Spleen (tissue), 11 donors: ENCODE results near the gene RMI2. TPM values are rescaled to one million over a fixed set of nuclear protein-coding genes. Genes with fewer than 3 reads are reported as not detected.

Source experiments
- DNase-seq: peaks from one replicate; pipeline ENCODE4 v3.0.0-alpha.2; 2020
- H3K27ac ChIP-seq, 8 donors: fragments of 200-600 bp; sonication (generic) in 7 of 8; 1 replicate in 4 of 8; 2 replicates in 4 of 8; pipeline versions ENCODE4 v1.5.0 to v1.8.0; 2016 to 2021; ENCODE audit warnings: inconsistent platforms in 4 of 8, mild to moderate bottlenecking in 4 of 8, moderate library complexity in 1 of 8
- H3K27me3 ChIP-seq, 7 donors: fragments of 200-600 bp; sonication (generic) in 6 of 7; replicated peaks in 1 of 7; 1 replicate in 4 of 7; 2 replicates in 3 of 7; pipeline versions ENCODE4 v1.5.0 to v1.8.0; 2016 to 2021; ENCODE audit warnings: inconsistent platforms in 3 of 7, mild to moderate bottlenecking in 1 of 7
- H3K36me3 ChIP-seq, 6 donors: fragments of 200-600 bp; sonication (generic) in 5 of 6; 1 replicate in 4 of 6; 2 replicates in 2 of 6; pipeline versions ENCODE4 v1.5.0 to v1.8.0; 2016 to 2021; ENCODE audit warnings: inconsistent platforms in 2 of 6
- H3K4me1 ChIP-seq, 6 donors: fragments of 200-600 bp; sonication (generic) in 5 of 6; 1 replicate in 3 of 6; 2 replicates in 3 of 6; pipeline versions ENCODE4 v1.5.0 to v1.8.0; 2016 to 2021; ENCODE audit warnings: inconsistent platforms in 3 of 6
- H3K4me3 ChIP-seq, 8 donors: fragments of 200-600 bp; sonication (generic) in 7 of 8; 1 replicate in 4 of 8; 2 replicates in 4 of 8; pipeline versions ENCODE4 v1.5.0 to v1.8.0; 2016 to 2021; ENCODE audit warnings: inconsistent platforms in 4 of 8, mild to moderate bottlenecking in 4 of 8, moderate library complexity in 2 of 8
- H3K9me3 ChIP-seq, 8 donors: fragments of 200-600 bp; sonication (generic) in 7 of 8; 1 replicate in 4 of 8; 2 replicates in 4 of 8; pipeline versions ENCODE4 v1.5.0 to v1.8.0; 2016 to 2021; ENCODE audit warnings: inconsistent platforms in 4 of 8
- POLR2A ChIP-seq, 3 donors: fragments of 450-650 bp; IDR thresholded peaks; one replicate each; pipeline ENCODE4 v1.5.1; 2017; ENCODE audit warnings: antibody characterized with exemption in 3 of 3, mild to moderate bottlenecking in 1 of 3
- POLR2AphosphoS5 ChIP-seq, 3 donors: sonication (generic); formaldehyde crosslinking; IDR thresholded peaks; one replicate each; pipeline ENCODE4 v1.5.1; 2017; ENCODE audit warnings: antibody characterized with exemption in 3 of 3
- WGBS, 5 donors: extraction: QIAGEN DNeasy Blood & Tissue Kit in 3 of 5; methylation state at CpG; one replicate each; pipeline versions ENCODE4 v1.1.5 to v1.1.7; 2013 to 2018; 5-methylcytosine and 5-hydroxymethylcytosine counted together
- intact Hi-C: fragments of 100-400 bp; cut with DNase I; formaldehyde crosslinking; loops from one replicate; pipeline ENCODE4 v1.15.0; 2023; ENCODE audit warnings: low total_unique reads
- polyA plus RNA-seq, 3 donors: library from polyadenylated mRNA; stranded (reverse); fragments of 200-250 nt; gene quantifications; one replicate each; pipeline ENCODE4 v1.2.1, GENCODE V29; 2013
- total RNA-seq, 7 donors: library from RNA; depleted of rRNA in 3 of 7; stranded (reverse); fragments of >200 nt in 3 of 7; fragmentation: NEBNext Ultra II Directional in 4 of 7; extraction: Animal tissue kit (Norgen Biotek cat#: 25700) in 4 of 7; gene quantifications; one replicate each; pipeline versions ENCODE4 v1.1.0 to v1.2.1, GENCODE V29; 2016 to 2021
- TF ChIP-seq, protein P1 (sequence below), 11 experiments: fragments of 200-600 bp in 7 of 11; fragments of 450-650 bp in 4 of 11; sonication (generic) in 4 of 11; IDR thresholded peaks in 8 of 11; conservative IDR thresholded peaks in 3 of 11; 1 replicate in 7 of 11; 2 replicates in 4 of 11; pipeline versions ENCODE4 v1.4.0 to v1.8.0; 2016 to 2021; ENCODE audit warnings: antibody characterized with exemption in 11 of 11, inconsistent platforms in 4 of 11, mild to moderate bottlenecking in 1 of 11
- donor health status: healthy with polysubstance abuse.
- donor health status: DM: no; HTN: no; CAD: no; lungs with moderate emphysema.
- donor health status: DM: no; HTN: no; CAD: no.
- donor health status: Bipolar disorder and iron deficiency.
- donor health status: healthy.
- donor health status: DM: no; HTN: no; CAD: no.
- donor health status: DM: yes; HTN: yes; CAD: no.

The RMI2 gene
- total and polyA plus RNA-seq, 10 donors = 2.4 to 23.6 (median 4.7) TPM

DNA sequence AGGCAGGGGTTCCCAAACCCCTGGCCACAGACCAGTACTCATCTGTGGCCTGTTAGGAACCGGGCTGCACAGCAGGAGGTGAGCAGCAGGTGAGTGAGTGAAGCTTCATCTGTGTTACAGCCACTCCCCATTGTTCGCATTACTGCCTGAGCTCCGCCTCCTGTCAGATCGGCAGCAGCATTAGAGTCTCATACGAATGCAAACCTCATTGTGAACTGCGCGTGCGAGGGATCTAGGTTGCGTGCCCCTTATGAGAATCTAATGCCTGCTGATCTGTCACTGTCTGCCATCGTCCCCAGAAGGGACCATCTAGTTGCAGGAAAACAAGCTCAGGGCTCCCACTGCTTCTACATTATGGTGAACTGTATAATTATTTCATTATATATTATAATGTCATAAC, 25.1 kb upstream of the RMI2 start:
- Histone ChIP-seq H3K4me1 (peaks cover under 1 to 25% (median 5%) of the 10 kb centered on the region in 6 donors), H3K4me3 (no peak overlapping the region), H3K27ac (no peak overlapping the region), H3K9me3 (no peaks in the 10 kb centered on the region), H3K36me3 (no peaks in the 10 kb centered on the region), H3K27me3 (no peaks in the 10 kb centered on the region)
- 84 to 92% (median 90%) methylated on average over 9 to 10 of the region's 10 CpGs for WGBS, 5 donors
- intact Hi-C loops = no loop called here
- TF ChIP-seq, protein P1, sequence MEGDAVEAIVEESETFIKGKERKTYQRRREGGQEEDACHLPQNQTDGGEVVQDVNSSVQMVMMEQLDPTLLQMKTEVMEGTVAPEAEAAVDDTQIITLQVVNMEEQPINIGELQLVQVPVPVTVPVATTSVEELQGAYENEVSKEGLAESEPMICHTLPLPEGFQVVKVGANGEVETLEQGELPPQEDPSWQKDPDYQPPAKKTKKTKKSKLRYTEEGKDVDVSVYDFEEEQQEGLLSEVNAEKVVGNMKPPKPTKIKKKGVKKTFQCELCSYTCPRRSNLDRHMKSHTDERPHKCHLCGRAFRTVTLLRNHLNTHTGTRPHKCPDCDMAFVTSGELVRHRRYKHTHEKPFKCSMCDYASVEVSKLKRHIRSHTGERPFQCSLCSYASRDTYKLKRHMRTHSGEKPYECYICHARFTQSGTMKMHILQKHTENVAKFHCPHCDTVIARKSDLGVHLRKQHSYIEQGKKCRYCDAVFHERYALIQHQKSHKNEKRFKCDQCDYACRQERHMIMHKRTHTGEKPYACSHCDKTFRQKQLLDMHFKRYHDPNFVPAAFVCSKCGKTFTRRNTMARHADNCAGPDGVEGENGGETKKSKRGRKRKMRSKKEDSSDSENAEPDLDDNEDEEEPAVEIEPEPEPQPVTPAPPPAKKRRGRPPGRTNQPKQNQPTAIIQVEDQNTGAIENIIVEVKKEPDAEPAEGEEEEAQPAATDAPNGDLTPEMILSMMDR (IDR thresholded peaks at IDR 0.05 in 8 of 11, conservative IDR thresholded peaks at IDR 0.05 in 3 of 11) = no peak
- TF ChIP-seq POLR2AphosphoS5 (IDR thresholded peaks at IDR 0.05) = no peak
- no peak for TF ChIP-seq POLR2A (IDR thresholded peaks at IDR 0.05)
- no peak for DNase-seq

DNA sequence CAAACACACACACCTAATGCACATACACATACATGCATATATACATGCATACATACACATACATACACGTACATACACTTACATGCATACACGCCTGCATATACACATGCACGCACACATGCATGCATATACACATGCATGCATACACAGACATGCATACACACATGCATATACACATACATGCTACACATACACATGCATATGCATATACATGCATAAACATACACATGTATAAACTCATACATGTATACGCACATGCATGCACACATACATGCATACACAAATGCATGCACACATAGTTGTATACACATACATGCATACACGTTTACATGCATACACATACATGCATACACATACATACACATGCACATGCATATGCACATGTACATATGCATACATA, 23.6 kb upstream of the RMI2 start:
- WGBS, 5 donors = 69 to 94% (median 88%) methylated on average over 5 of the region's 5 CpGs
- H3K27me3 ChIP-seq = no peaks in the 10 kb centered on the region
- no peak overlapping the region for H3K27ac ChIP-seq
- no peak for DNase-seq
- H3K4me3 ChIP-seq = no peak overlapping the region
- intact Hi-C loops = no loop called here
- no peak for TF ChIP-seq POLR2A (IDR thresholded peaks at IDR 0.05)
- TF ChIP-seq, protein P1 (IDR thresholded peaks at IDR 0.05 in 8 of 11, conservative IDR thresholded peaks at IDR 0.05 in 3 of 11) = no peak
- TF ChIP-seq POLR2AphosphoS5 (IDR thresholded peaks at IDR 0.05) = no peak
- H3K4me1 ChIP-seq = peaks cover 15 to 40% (median 19%) of the 10 kb centered on the region in 6 donors
- H3K36me3 ChIP-seq = no peaks in the 10 kb centered on the region
- no peaks in the 10 kb centered on the region for H3K9me3 ChIP-seq

DNA sequence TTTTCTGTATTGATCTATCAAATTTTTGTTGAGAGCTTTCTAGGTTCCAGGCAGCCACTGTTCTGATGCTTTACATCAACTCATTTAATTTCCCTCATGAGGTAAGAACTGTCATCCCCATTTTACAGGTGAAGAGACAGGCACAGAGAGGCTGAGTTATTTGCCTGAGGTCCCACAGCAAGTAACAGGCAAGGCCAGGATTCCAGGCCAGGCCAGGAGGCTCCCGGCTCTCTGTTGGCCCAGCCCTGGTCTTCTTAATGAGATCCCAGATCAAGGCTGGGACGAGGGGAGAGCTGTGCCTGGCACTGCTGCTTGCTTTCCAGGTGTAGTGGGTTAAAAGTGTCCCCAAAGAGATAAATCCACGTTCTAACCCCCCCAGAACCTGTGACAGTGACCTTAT, 22.4 kb upstream of the RMI2 start:
- intact Hi-C loops = no loop called here
- Histone ChIP-seq H3K4me3 (no peak overlapping the region), H3K27ac (no peak overlapping the region), H3K36me3 (no peaks in the 10 kb centered on the region), H3K9me3 (no peaks in the 10 kb centered on the region), H3K4me1 (peaks cover 24 to 52% (median 30%) of the 10 kb centered on the region in 6 donors), H3K27me3 (no peaks in the 10 kb centered on the region)
- TF ChIP-seq POLR2AphosphoS5 (IDR thresholded peaks at IDR 0.05) = no peak
- no peak for TF ChIP-seq POLR2A (IDR thresholded peaks at IDR 0.05)
- TF ChIP-seq, protein P1 (IDR thresholded peaks at IDR 0.05 in 8 of 11, conservative IDR thresholded peaks at IDR 0.05 in 3 of 11) = no peak
- no peak for DNase-seq
- 83 to 100% (median 91%) methylated on average over 3 of the region's 3 CpGs for WGBS, 5 donors

DNA sequence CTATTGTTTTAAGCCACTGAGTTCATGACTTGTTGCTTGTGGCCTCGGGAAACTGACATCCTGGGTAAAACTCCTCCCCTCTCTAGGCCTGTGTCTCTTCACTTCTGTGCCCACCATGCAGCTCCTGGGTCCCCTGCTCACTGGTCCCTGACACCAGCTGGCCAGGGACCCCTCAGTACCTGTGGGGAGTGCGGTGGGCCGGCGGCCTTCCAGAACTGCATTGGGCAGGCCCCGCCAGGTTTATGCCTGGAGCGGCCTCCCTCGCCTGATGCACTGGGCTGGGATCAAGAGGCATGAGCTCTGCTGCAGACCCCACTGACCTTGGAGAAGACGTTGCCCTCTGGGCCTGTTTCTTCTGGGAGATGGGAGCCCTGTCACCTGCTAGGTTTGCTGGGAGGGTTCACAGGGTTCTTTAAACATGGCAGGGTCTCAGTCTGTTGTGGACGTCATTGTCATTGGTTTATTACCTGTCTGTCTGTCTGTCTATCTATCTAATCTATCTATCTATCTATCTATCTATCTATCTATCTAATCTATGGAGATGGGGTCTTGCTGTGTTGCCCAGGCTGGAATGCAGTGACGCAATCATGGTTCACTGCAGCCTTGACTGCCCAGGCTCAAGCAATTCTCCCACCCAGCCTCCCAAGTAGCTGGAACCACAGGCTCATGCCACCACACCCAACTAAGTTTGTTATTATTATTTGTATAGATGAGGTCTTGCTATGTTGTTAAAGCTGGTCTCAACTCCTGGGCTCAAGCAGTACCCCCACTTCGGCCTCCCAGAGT, 21.5 kb upstream of the RMI2 start:
- no peak for DNase-seq
- 90 to 97% (median 92%) methylated on average over 5 to 11 of the region's 11 CpGs for WGBS, 5 donors
- no peaks in the 10 kb centered on the region for H3K36me3 ChIP-seq
- TF ChIP-seq POLR2AphosphoS5 (IDR thresholded peaks at IDR 0.05) (no peak), POLR2A (IDR thresholded peaks at IDR 0.05) (no peak)
- TF ChIP-seq, protein P1 (IDR thresholded peaks at IDR 0.05 in 8 of 11, conservative IDR thresholded peaks at IDR 0.05 in 3 of 11) = no peak
- no peaks in the 10 kb centered on the region for H3K9me3 ChIP-seq
- H3K4me1 ChIP-seq = peaks cover 31 to 61% (median 39%) of the 10 kb centered on the region in 6 donors
- no peaks in the 10 kb centered on the region for H3K27me3 ChIP-seq
- H3K27ac ChIP-seq = peak overlapping the region in 1 of 8 donors; percentile 31
- no peak overlapping the region for H3K4me3 ChIP-seq
- intact Hi-C loops = no loop called here
